GM12865 (cell line): ENCODE data around the gene SAFB.

Experiments
- DNase-seq: peaks from one replicate; pipeline ENCODE4 v3.0.0; 2010; ENCODE audit warnings: low read depth
- H3K4me3 ChIP-seq: 2 replicates; pipeline ENCODE4 v1.5.1; 2011; ENCODE audit warnings: mild to moderate bottlenecking, low read depth, low read length, control low read depth
- CTCF ChIP-seq: IDR thresholded peaks from 2 replicates; pipeline ENCODE4 v1.5.1; 2011; ENCODE audit warnings: low read length, control low read depth, low read depth, inconsistent platforms; ENCODE audit not compliant: insufficient read depth; ENCODE audit errors: missing control alignments

Gene SAFB

DNA sequence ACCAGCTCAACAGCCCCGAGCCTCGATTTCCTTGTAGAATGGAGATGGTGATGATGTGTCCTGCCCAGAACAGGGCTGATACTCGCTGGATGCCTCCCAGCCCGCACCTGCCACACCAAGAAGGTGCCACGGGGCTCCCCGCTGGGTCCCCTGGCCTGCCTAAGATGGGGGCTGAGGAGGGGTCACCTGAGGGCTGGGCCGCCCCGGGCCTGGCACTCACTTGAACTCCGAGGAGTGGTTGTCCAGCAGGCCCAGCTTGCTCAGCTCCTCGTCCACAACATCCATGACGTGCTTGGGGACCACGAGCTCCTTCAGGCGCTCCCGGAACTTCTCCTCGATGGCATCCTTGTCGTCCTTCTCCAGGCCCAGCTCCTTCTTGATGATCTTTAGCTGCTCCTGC is 82.7 kb downstream of the SAFB start:
- DNase-seq = no peak

GRCh38 chr19:5706876-5707573 is 84.1 kb downstream of the SAFB start:
- DNase-seq = no peak
- no peak overlapping the region for H3K4me3 ChIP-seq
- TF ChIP-seq CTCF = no peak

More for the DNA sequence above, 82.7 kb downstream of the SAFB start:
- TF ChIP-seq CTCF = no peak
- H3K4me3 ChIP-seq = no peak overlapping the region

- TF ChIP-seq CTCF = no peak
- no peak overlapping the region for H3K4me3 ChIP-seq
- DNase-seq = no peak
Observed at GRCh38 chr19:5707576-5708575, 85.0 kb downstream of the SAFB start.

GRCh38 chr19:5711025-5711424 is 88.1 kb downstream of the SAFB start:
- TF ChIP-seq CTCF = no peak
- no peak for DNase-seq
- no peak overlapping the region for H3K4me3 ChIP-seq

- DNase-seq = no peak
- no peak overlapping the region for H3K4me3 ChIP-seq
- TF ChIP-seq CTCF = no peak
Observed at GRCh38 chr19:5711713-5712161, 88.9 kb downstream of the SAFB start.

DNA sequence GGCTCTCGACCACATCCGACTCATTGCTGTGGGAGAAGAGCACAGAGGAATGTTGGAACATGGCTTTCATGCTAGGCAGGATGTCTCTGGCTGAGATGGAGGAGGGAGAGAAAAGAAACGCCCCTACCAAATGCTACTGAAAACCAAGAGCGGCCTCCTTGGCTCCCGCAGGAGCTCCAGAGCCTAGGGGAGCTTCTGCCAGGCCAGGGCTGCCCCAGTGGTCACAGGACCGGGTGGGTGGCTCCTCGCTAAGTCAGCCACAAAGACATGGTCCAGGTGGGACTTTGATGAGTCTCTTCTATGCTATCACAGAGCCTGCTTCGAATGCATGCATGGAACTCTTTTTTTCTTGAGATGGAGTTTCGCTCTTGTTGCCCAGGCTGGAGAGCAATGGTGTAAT is 90.3 kb downstream of the SAFB start:
- DNase-seq = no peak
- no peak overlapping the region for H3K4me3 ChIP-seq
- no peak for TF ChIP-seq CTCF
